Jurkat, Clone E6-1 (cell line): Measurements from ENCODE around the gene BTG1.

Experiments used
- DNase-seq: peaks from one replicate; pipeline ENCODE4 v3.0.0-alpha.2; 2011; ENCODE audit warnings: low read depth, low spot score
- H3K4me3 ChIP-seq: 2 replicates; pipeline ENCODE4 v1.5.1; 2011; ENCODE audit warnings: mild to moderate bottlenecking, low read length, control low read depth, moderate library complexity

Gene BTG1

GRCh38 chr12:92156139-92156538 lies 10.5 kb upstream of the BTG1 start:
- no peak for DNase-seq

DNA sequence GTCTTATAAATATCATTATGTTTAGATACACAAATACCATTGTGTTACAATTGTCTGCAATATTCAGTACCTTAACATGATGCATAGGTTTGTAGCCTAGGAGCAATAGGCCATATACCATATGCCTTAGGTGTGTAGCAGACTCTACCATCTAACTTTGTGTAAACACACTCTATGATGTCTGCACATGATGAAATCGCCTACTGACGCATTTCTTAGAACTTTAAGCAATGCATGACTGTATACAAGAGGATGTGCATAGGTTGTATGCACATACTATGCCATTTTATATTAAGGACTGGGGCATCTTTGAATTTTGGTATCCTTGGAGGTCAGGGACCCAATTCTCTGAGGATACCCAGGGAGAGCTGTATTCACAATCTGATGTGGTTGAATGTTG lies 10.1 kb upstream of the BTG1 start:
- no peak overlapping the region for H3K4me3 ChIP-seq
- no peak for DNase-seq

More at GRCh38 chr12:92156139-92156538, 10.5 kb upstream of the BTG1 start:
- no peak overlapping the region for H3K4me3 ChIP-seq

GRCh38 chr12:92151916-92152315 lies 6.3 kb upstream of the BTG1 start:
- no peak overlapping the region for H3K4me3 ChIP-seq
- no peak for DNase-seq

DNA sequence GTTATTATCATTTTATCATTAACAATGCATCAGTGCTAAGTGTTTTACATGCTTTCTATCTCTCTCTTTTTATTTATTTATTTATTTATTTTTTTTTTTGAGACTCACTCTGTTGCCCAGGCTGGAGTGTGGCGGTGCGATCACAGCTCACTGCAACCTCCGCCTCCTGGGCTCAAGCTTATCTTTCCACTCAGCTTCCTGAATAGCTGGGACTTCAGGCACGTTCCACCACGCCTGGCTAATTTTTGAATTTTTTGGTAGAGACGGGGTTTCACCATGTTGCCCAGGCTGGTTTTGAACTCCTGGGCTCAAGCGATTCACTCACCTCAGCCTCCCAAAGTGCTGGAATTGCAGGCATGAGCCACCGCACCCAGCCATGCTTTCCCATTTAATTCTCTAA lies 3.9 kb upstream of the BTG1 start:
- H3K4me3 ChIP-seq = no peak overlapping the region

GRCh38 chr12:92147491-92147890 lies 1.8 kb upstream of the BTG1 start:
- H3K4me3 ChIP-seq = no peak overlapping the region
- no peak for DNase-seq

More for the DNA sequence above, 3.9 kb upstream of the BTG1 start:
- no peak for DNase-seq

DNA sequence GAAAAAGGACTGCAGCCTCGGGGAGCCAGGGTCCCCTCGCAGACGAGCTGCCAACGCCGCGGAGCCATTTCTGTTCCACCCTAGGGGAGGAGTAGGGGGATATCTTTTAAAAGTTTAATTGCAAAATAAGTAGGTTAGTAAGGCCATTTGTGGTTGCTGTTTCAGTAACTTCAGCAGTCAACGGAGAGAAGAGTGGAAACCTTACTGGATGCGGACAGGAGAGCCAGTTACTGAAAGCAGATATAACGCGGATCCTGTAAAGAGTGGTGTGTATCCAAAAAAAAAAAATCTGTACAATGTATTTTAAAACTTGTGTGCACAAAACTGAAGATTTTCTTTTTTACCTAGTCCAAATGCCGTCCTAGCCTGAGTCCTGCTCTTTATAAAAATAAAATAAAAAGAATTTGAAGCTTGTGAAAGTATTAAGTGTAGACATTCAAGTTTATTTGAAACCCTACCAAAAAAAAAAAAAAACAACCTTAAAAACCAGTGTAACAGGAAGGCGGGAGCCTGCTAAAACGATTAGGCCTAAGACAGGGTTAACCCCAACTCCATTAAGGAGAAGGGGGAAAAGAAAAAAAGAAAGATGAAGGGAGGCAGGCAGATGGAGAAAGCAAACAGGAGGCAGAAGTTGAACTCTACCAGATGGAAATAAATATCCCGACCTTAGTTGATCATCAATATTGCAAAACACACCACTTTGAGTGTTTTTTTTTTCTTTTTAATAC lies 1.0 kb upstream of the BTG1 start:
- DNase-seq = no peak
- peak overlapping the region; percentile 82 for H3K4me3 ChIP-seq

GRCh38 chr12:92145481-92145730 lies 240 bp downstream of the BTG1 start:
- DNase-seq = no peak
- H3K4me3 ChIP-seq = peak overlapping the region; percentile 67

GRCh38 chr12:92144631-92145480 lies 790 bp downstream of the BTG1 start:
- DNase-seq = no peak
- peak overlapping the region; percentile 67 for H3K4me3 ChIP-seq

DNA sequence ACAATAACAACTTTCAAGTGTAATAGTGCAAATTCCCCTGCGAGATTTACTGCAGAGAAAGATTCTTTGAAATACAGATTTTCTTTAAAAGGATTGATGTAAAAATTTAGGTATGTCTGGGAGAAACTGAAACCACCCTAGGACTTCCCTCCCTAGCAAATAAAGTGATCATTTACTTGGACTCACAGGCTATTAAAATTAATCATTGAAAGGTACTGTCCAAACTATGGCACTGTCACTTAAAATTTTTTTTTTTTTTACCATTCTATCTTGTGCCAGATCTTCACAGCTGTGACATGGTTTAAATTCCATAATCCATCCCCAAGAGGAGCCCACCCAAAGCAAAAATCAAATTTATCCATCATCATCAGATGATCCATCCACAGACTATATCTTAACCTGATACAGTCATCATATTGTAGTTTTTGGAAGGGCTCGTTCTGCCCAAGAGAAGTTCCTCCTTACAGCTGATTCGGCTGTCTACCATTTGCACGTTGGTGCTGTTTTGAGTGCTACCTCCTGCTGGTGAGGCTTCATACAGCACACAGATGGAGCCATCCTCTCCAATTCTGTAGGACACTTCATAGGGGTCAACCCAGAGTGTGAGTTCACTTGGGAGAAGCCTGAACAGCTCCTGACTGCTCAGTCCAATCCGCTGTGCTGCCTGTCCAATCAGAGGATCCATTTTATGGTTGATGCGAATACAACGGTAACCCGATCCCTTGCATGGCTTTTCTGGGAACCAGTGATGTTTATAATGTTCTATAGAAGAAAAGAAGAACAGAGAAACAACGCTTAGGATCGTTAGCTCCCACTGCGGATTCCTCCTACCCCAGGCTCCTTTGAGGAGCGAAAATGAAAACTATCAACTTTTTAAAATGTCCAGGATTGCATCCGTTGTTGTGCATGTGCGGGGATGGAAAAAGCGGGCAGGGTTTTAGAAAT lies 1.7 kb downstream of the BTG1 start:
- H3K4me3 ChIP-seq = peak overlapping the region; percentile 67
- peak; percentile 67 for DNase-seq

- DNase-seq = no peak
- H3K4me3 ChIP-seq = no peak overlapping the region
These were observed 2.4 kb downstream of the BTG1 start for GRCh38 chr12:92143258-92143657.

GRCh38 chr12:92142251-92142926 lies 3.3 kb downstream of the BTG1 start:
- DNase-seq = no peak
- H3K4me3 ChIP-seq = no peak overlapping the region

GRCh38 chr12:92141591-92142121 lies 4.0 kb downstream of the BTG1 start:
- no peak overlapping the region for H3K4me3 ChIP-seq
- peak; percentile 53 for DNase-seq

GRCh38 chr12:92140896-92141536 lies 4.6 kb downstream of the BTG1 start:
- no peak overlapping the region for H3K4me3 ChIP-seq
- DNase-seq = no peak

- DNase-seq = no peak
- H3K4me3 ChIP-seq = no peak overlapping the region
These were observed 5.5 kb downstream of the BTG1 start for GRCh38 chr12:92140156-92140555.

GRCh38 chr12:92139634-92140150 lies 6.0 kb downstream of the BTG1 start:
- H3K4me3 ChIP-seq = no peak overlapping the region
- no peak for DNase-seq

DNA sequence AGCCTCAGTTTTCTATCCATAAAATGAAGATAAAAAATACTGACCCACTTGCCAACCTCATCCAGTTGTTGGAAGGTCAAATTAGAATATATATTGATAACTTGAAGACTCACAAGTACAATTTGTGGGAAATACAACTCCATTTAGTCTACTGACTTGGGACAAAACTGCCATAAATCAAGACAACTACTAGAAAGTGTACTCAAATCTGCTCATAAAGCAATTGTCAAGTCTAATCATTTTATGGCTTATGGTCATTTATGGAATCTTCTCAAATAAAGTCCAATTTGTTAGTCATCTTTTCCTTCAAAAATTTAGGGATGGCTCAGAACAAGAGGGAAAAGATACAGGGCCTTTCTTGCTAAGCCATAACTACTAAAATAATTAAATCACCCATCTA lies 7.0 kb downstream of the BTG1 start:
- DNase-seq = no peak
- no peak overlapping the region for H3K4me3 ChIP-seq

DNA sequence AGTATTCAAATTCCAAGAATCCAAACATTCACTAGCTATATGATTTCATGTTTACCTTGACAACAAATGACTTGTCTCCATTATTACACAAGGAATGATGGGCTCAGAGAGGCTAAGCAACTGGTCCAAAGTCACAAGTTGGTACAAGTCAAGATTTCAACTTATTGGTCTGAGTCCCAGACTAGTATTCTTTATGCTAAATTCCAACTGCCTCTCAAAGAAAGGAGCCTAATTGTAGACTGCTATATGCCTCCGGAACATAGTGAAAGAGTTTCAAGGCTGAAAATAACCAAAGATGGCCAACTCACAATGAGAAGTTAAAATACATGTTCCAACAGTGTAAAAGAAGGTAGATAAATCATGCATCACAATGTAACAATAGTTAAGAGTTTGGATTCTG lies 7.5 kb downstream of the BTG1 start:
- no peak for DNase-seq
- no peak overlapping the region for H3K4me3 ChIP-seq

- DNase-seq = no peak
- H3K4me3 ChIP-seq = no peak overlapping the region
These were observed 8.5 kb downstream of the BTG1 start for GRCh38 chr12:92136965-92137721.
